ENCODE data around the gene CLN5.

CLN5 gene

DNA sequence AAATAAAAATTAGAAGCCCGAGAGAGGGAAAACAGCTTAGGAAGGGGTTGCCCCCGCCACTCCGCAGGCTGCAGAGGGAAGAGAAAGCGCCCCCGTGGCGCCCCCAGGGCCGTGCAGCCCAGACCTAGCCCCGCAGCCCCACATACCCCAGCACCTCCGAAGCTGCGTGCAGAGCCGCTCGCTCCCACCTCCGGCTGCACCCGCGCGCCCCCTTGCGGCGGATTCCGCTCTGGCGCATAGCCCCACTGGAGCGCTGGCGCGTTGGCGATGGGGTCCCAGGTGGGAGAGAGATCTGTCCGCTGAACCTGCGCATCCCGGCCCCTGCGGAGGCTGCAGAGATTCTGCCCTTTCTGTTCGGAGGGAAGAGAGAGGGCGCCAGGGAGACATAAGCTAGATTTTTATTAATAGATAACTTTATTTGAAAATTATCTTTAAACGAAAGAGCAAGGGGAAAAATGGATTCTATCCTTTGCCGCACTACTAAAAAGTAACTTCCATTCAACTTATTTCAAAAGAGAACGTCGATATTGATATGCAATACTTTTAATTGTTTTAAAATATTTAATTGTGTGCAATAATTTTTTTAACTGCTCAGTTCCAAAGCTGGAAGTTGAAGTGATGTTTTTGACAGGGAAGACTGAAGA, 11.7 kb upstream of the CLN5 start:
- Histone ChIP-seq H3K9me3 (ENCODE audit: control insufficient read depth, insufficient read depth, low read length) (no peaks in the 10 kb centered on the region), H3K36me3 (ENCODE audit: control insufficient read depth, insufficient read depth, low read length) (no peaks in the 10 kb centered on the region), H3K4me1 (ENCODE audit: control insufficient read depth, insufficient read depth, low read length) (no peaks in the 10 kb centered on the region), H3K4me3 (ENCODE audit: low read depth, low read length) (no peak overlapping the region), H3K9ac (ENCODE audit: low read depth, low read length) (no peak overlapping the region), H3K27me3 (ENCODE audit: control insufficient read depth, insufficient read depth, low read length) (peaks cover 6% of the 10 kb centered on the region)

DNA sequence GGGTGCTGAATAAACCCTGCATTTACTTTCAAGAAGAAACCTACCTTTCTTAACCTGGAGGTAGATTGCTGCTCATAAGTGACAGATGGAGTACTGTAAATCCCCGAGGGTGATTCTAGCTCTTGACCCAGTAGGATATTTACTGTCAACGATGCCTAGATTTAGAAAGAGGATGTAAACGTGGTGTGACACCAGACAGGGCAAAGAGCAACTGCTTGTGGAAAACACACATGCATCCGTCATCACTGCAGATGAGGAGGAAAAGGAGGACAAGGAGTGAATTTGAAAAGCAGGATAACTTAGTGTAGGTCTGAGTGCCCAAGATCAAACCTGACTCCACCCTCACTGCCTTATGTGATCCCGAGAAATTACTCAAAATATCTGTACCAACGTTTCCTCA, 9.8 kb upstream of the CLN5 start:
- Histone ChIP-seq H3K9me3 (ENCODE audit: control insufficient read depth, insufficient read depth, low read length) (no peaks in the 10 kb centered on the region), H3K4me1 (ENCODE audit: control insufficient read depth, insufficient read depth, low read length) (no peaks in the 10 kb centered on the region), H3K27me3 (ENCODE audit: control insufficient read depth, insufficient read depth, low read length) (peaks cover 6% of the 10 kb centered on the region), H3K9ac (ENCODE audit: low read depth, low read length) (no peak overlapping the region), H3K4me3 (ENCODE audit: low read depth, low read length) (no peak overlapping the region), H3K36me3 (ENCODE audit: control insufficient read depth, insufficient read depth, low read length) (no peaks in the 10 kb centered on the region)

DNA sequence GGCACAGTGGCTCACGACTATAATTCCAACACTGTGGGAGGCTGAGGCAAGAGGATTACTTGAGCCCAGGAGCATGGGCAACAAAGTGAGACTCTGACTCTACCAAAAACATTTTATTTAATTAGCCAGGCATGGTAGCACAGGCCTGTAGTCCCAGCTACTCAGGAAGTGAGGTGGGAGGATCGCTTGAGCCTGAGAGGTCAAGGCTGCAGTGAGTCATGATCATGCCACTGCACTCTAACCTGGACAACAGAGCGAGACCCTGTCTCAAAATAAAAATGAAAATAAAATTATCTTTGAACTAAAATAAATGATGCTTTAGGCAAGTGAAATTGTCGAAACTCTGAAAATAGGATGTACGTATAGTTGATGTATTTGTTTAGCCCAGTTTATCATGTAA, 8.2 kb upstream of the CLN5 start:
- Histone ChIP-seq H3K36me3 (ENCODE audit: control insufficient read depth, insufficient read depth, low read length) (no peaks in the 10 kb centered on the region), H3K9me3 (ENCODE audit: control insufficient read depth, insufficient read depth, low read length) (no peaks in the 10 kb centered on the region), H3K4me1 (ENCODE audit: control insufficient read depth, insufficient read depth, low read length) (no peaks in the 10 kb centered on the region), H3K27me3 (ENCODE audit: control insufficient read depth, insufficient read depth, low read length) (peaks cover 3% of the 10 kb centered on the region), H3K9ac (ENCODE audit: low read depth, low read length) (no peak overlapping the region), H3K4me3 (ENCODE audit: low read depth, low read length) (no peak overlapping the region)

DNA sequence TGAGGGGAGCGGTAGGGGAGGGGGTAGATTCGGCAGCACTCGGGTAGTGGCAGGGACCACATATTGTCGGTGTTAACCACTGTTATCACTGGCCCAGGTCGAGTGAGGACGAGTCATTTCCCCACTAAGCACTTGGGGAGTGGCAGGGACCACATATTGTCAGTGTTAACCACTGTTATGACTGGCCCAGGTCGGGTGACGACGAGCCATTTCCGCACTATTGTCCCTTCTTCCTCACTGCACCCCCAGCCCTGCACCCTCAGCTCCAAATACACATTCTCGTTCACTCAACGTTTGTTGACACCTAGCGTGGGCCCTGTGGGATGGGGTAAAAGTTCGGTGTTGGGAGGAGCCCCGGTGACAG, 467 bp upstream of the CLN5 start:
- Histone ChIP-seq H3K27me3 (ENCODE audit: control insufficient read depth, insufficient read depth, low read length) (peaks cover 3% of the 10 kb centered on the region), H3K9me3 (ENCODE audit: control insufficient read depth, insufficient read depth, low read length) (no peaks in the 10 kb centered on the region), H3K9ac (ENCODE audit: low read depth, low read length) (no peak overlapping the region), H3K4me1 (ENCODE audit: control insufficient read depth, insufficient read depth, low read length) (no peaks in the 10 kb centered on the region), H3K36me3 (ENCODE audit: control insufficient read depth, insufficient read depth, low read length) (no peaks in the 10 kb centered on the region), H3K4me3 (ENCODE audit: low read depth, low read length) (peak overlapping the region; percentile 87)

DNA sequence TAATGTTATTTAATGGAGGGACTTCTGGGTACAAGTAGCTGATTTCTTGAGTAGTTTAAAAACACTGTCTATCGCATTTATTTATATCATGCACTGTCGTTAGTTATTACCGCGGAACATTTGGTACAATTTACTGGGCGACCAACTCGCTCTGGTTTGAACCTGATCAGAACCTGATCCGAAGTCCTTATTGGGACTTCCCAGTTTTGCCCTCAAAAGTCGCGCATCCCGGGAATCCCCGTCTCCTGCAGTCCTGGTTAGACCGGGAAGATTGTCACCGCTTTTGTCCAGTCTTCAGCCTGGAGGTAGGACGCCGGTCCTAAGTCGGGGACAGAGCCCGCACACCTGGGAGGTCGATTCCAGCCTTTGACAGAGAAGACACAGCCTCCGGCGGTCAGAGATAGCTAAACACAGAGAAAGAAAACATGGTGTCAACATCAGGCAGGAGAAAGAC, 694 bp downstream of the CLN5 start:
- H3K4me1 ChIP-seq (ENCODE audit: control insufficient read depth, insufficient read depth, low read length): no peaks in the 10 kb centered on the region
- peak overlapping the region; percentile 80 for H3K9ac ChIP-seq (ENCODE audit: low read depth, low read length)
- no peaks in the 10 kb centered on the region for H3K36me3 ChIP-seq (ENCODE audit: control insufficient read depth, insufficient read depth, low read length)
- H3K27me3 ChIP-seq (ENCODE audit: control insufficient read depth, insufficient read depth, low read length): peaks cover 3% of the 10 kb centered on the region
- peak overlapping the region; percentile 87 for H3K4me3 ChIP-seq (ENCODE audit: low read depth, low read length)
- H3K9me3 ChIP-seq (ENCODE audit: control insufficient read depth, insufficient read depth, low read length): no peaks in the 10 kb centered on the region

DNA sequence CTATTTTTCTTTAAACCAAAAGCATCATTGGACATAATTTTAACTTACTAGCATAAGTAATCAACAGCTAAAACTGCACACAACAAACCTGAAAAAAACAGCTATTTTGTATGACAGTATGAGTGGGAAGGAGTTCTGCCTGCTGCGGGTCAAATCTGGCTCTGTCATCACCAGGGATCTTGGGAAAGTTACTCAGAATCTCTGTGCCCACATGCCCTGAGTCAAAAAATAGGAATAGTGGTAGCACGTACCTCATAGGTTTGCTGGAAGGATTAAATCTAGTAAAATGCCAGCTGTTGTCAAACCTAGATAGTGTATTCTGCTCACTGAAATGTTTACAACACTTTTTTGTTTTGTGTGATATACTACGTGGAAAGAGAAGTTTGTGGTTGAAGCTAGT, 1.1 kb downstream of the CLN5 start:
- Histone ChIP-seq H3K4me3 (ENCODE audit: low read depth, low read length) (peak overlapping the region; percentile 87), H3K27me3 (ENCODE audit: control insufficient read depth, insufficient read depth, low read length) (peaks cover 3% of the 10 kb centered on the region), H3K9ac (ENCODE audit: low read depth, low read length) (no peak overlapping the region), H3K4me1 (ENCODE audit: control insufficient read depth, insufficient read depth, low read length) (no peaks in the 10 kb centered on the region), H3K9me3 (ENCODE audit: control insufficient read depth, insufficient read depth, low read length) (no peaks in the 10 kb centered on the region), H3K36me3 (ENCODE audit: control insufficient read depth, insufficient read depth, low read length) (no peaks in the 10 kb centered on the region)

DNA sequence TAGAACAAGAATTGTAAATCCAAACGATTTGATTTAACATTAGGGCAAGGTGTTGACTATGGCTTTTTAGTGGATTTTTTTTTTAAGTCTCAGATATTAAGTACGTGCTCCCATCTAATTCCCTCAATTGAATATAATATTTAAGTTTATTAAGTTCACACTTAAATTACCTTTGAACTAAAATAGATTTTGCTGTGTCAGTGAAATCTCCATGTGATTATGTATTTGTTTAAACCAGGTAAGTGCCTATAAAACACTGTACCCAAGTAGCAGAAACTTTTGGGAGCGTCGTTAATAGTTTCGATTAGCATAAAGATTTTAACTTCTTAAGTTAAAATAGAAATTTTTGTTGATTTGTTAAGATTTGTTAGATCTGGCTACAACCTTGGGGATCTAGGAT, 1.6 kb downstream of the CLN5 start:
- no peaks in the 10 kb centered on the region for H3K4me1 ChIP-seq (ENCODE audit: control insufficient read depth, insufficient read depth, low read length)
- H3K9ac ChIP-seq (ENCODE audit: low read depth, low read length): no peak overlapping the region
- peaks cover 3% of the 10 kb centered on the region for H3K27me3 ChIP-seq (ENCODE audit: control insufficient read depth, insufficient read depth, low read length)
- H3K9me3 ChIP-seq (ENCODE audit: control insufficient read depth, insufficient read depth, low read length): no peaks in the 10 kb centered on the region
- no peaks in the 10 kb centered on the region for H3K36me3 ChIP-seq (ENCODE audit: control insufficient read depth, insufficient read depth, low read length)
- H3K4me3 ChIP-seq (ENCODE audit: low read depth, low read length): no peak overlapping the region

DNA sequence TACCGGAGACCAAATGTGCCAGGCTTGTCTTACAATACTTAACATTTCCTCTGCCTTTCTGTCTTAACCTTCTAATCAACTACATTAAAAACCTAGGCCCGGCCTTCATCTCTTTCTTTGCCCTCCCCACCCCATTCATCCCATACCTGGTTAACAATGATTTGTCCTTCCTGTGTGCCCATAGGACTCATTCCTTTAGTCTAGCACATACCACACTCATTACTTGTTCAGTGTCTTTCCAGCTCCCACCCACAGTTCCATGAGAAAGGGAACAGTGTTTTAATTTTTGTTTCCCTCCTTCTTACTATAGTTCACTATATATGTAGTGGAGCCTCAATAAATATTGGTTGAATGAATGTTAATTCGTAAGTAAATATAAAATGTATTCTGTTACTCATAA, 2.4 kb downstream of the CLN5 start:
- Histone ChIP-seq H3K9ac (ENCODE audit: low read depth, low read length) (no peak overlapping the region), H3K36me3 (ENCODE audit: control insufficient read depth, insufficient read depth, low read length) (no peaks in the 10 kb centered on the region), H3K9me3 (ENCODE audit: control insufficient read depth, insufficient read depth, low read length) (no peaks in the 10 kb centered on the region), H3K4me3 (ENCODE audit: low read depth, low read length) (no peak overlapping the region), H3K27me3 (ENCODE audit: control insufficient read depth, insufficient read depth, low read length) (peaks cover 3% of the 10 kb centered on the region), H3K4me1 (ENCODE audit: control insufficient read depth, insufficient read depth, low read length) (no peaks in the 10 kb centered on the region)

DNA sequence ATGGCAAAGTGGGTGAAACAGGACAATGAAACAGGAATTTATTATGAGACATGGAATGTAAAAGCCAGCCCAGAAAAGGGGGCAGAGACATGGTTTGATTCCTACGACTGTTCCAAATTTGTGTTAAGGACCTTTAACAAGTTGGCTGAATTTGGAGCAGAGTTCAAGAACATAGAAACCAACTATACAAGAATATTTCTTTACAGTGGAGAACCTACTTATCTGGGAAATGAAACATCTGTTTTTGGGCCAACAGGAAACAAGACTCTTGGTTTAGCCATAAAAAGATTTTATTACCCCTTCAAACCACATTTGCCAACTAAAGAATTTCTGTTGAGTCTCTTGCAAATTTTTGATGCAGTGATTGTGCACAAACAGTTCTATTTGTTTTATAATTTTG, 8.6 kb downstream of the CLN5 start:
- no peaks in the 10 kb centered on the region for H3K9me3 ChIP-seq (ENCODE audit: control insufficient read depth, insufficient read depth, low read length)
- no peak overlapping the region for H3K4me3 ChIP-seq (ENCODE audit: low read depth, low read length)
- no peaks in the 10 kb centered on the region for H3K4me1 ChIP-seq (ENCODE audit: control insufficient read depth, insufficient read depth, low read length)
- no peaks in the 10 kb centered on the region for H3K27me3 ChIP-seq (ENCODE audit: control insufficient read depth, insufficient read depth, low read length)
- no peaks in the 10 kb centered on the region for H3K36me3 ChIP-seq (ENCODE audit: control insufficient read depth, insufficient read depth, low read length)
- no peak overlapping the region for H3K9ac ChIP-seq (ENCODE audit: low read depth, low read length)

DNA sequence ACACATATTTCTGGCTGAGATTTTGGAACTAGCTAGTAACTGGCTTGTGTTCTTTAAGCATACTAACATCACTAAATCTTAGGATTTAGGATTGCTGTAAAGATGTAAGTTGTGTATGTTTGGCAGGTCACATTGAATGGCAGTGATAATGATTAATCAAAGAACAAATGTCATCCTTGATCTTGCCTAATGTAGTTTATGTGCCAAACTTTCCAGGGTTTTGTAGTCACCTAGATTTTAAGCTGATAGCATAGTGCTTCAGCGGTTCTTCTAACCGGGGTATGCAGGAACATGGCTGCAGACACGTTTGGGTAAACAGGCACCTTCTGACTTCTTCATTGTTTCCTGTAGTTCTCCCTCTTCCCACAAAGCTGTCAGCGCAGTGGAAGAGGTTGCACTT, 9.7 kb downstream of the CLN5 start:
- Histone ChIP-seq H3K9me3 (ENCODE audit: control insufficient read depth, insufficient read depth, low read length) (no peaks in the 10 kb centered on the region), H3K4me1 (ENCODE audit: control insufficient read depth, insufficient read depth, low read length) (no peaks in the 10 kb centered on the region), H3K36me3 (ENCODE audit: control insufficient read depth, insufficient read depth, low read length) (no peaks in the 10 kb centered on the region), H3K9ac (ENCODE audit: low read depth, low read length) (no peak overlapping the region), H3K4me3 (ENCODE audit: low read depth, low read length) (no peak overlapping the region), H3K27me3 (ENCODE audit: control insufficient read depth, insufficient read depth, low read length) (no peaks in the 10 kb centered on the region)

DNA sequence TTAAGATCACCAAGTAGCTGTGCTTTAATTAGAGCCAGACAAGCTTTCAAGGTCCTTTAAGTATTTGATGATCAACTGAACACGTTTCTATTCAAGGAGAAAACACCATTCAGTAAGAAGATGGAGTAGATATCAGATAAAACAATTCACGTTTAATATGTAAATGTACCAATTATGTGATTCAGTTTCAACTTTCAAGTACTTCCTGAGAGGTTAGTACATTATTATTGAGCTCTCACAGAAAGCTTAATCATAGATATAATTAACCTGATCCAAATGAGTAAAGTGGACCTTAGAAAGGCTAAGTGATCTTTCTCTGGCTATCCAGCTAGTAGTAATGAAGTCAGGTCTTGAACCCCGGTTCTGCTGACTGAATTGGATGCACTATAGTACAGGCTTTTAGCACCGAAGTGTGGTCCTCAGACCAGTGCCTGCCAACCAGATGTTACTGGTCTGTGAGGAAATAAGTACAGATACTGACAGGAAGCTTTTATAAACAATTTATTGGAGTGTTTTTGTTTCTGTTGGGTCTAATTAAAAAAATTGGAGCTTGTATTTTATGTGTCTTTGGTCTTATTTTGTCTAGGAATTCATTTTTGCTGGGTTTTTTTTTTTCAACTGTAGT, 10.2 kb downstream of the CLN5 start:
- Histone ChIP-seq H3K27me3 (ENCODE audit: control insufficient read depth, insufficient read depth, low read length) (no peaks in the 10 kb centered on the region), H3K9me3 (ENCODE audit: control insufficient read depth, insufficient read depth, low read length) (no peaks in the 10 kb centered on the region), H3K36me3 (ENCODE audit: control insufficient read depth, insufficient read depth, low read length) (no peaks in the 10 kb centered on the region), H3K4me3 (ENCODE audit: low read depth, low read length) (no peak overlapping the region), H3K9ac (ENCODE audit: low read depth, low read length) (no peak overlapping the region), H3K4me1 (ENCODE audit: control insufficient read depth, insufficient read depth, low read length) (no peaks in the 10 kb centered on the region)

DNA sequence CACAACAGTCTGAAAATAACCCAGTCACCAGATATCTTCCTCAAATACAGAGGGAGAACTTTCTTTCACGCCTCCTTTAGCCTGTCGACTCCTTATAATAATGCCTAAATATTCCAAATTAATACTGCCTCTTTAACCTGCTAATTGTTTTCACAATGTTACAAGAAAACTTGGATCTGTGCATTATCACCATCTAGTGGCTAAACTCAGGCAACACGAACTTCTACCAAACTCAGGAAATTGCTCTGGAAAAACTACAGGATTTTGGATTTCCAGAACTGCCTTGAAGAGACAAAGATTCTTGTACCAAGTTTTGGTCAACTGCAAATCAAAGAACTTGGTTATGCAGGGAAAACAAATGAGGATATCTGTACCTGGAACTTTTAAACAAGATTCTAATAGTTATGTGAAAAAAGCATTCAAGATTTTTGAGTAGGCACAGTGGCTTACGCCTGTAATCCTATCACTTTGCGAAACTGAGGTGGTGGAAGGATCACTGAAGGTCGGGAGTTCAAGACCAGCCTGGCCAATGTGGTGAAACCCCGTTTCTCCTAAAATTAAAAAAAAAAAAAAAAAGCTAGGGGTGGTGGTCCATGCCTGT, 10.8 kb downstream of the CLN5 start:
- Histone ChIP-seq H3K27me3 (ENCODE audit: control insufficient read depth, insufficient read depth, low read length) (no peaks in the 10 kb centered on the region), H3K9ac (ENCODE audit: low read depth, low read length) (no peak overlapping the region)

More for the DNA sequence above, 10.8 kb downstream of the CLN5 start:
- Histone ChIP-seq H3K36me3 (ENCODE audit: control insufficient read depth, insufficient read depth, low read length) (no peaks in the 10 kb centered on the region), H3K9me3 (ENCODE audit: control insufficient read depth, insufficient read depth, low read length) (no peaks in the 10 kb centered on the region), H3K4me3 (ENCODE audit: low read depth, low read length) (no peak overlapping the region), H3K4me1 (ENCODE audit: control insufficient read depth, insufficient read depth, low read length) (no peaks in the 10 kb centered on the region)

Measured in iPS-15b (cell line).